ENCODE results near the gene SUMF2. TPM values are rescaled to one million over a fixed set of nuclear protein-coding genes. Genes with fewer than 3 reads are reported as not detected.
"Not testable (repeated sequence)": the region's sequence is repeated elsewhere in the genome, so short reads cannot be mapped to it uniquely, and the experiment has no call there.

SUMF2 gene
- total and polyA plus RNA-seq, 2 donors (not counting 3 experiments of a cell fraction or from before 2014, with no cell fraction given) = 91.3 to 110 TPM

- H3K9me3 ChIP-seq (replicated peaks; ENCODE audit: control insufficient read depth, insufficient read depth, low read length) = no peaks in the 10 kb centered on the region
- no peaks in the 10 kb centered on the region for H3K4me1 ChIP-seq (ENCODE audit: control insufficient read depth, extremely low read depth, insufficient read depth, low read length)
- no peak overlapping the region for H3K27ac ChIP-seq (ENCODE audit: insufficient read depth, low read depth, low read length)
- intact Hi-C loops (cut with micrococcal nuclease) (no loop called here), dilution Hi-C loops (cut with MboI; ENCODE audit: extremely low pct_ligation_motif_present, low sequenced_read_pairs) (no loop called here)
- H4K20me1 ChIP-seq (replicated peaks; ENCODE audit: control insufficient read depth, extremely low read depth, insufficient read depth, low read length) = no peaks in the 10 kb centered on the region
- peaks cover 6% of the 10 kb centered on the region for H3K79me2 ChIP-seq (ENCODE audit: control insufficient read depth, insufficient read depth, low read length)
- no peaks in the 10 kb centered on the region for H3K36me3 ChIP-seq (ENCODE audit: control insufficient read depth in 2 of 2, extremely low read depth in 1 of 2, insufficient read depth in 2 of 2, low read length in 2 of 2)
- no peaks in the 10 kb centered on the region for H3K9me1 ChIP-seq (replicated peaks; ENCODE audit: control insufficient read depth, extremely low read depth, insufficient read depth, low read length)
- H2AFZ ChIP-seq (ENCODE audit: low read depth, low read length) = no peak overlapping the region
- H3K27me3 ChIP-seq (ENCODE audit: control insufficient read depth in 2 of 2, insufficient read depth in 2 of 2, low read length in 2 of 2) = no peaks in the 10 kb centered on the region
- no peak overlapping the region for H3K4me3 ChIP-seq (replicated peaks in 1 of 3; ENCODE audit: insufficient read depth in 1 of 3, low read depth in 1 of 3, low read length in 3 of 3)
- H3K4me2 ChIP-seq (ENCODE audit: insufficient read depth, low read length) = no peak overlapping the region
- DNase-seq (ENCODE audit: low read depth, low spot score) (no peak), FAIRE-seq (no peak)
- BruUV-seq (replicated peaks) = no TSS peak
- H3K9ac ChIP-seq (replicated peaks; ENCODE audit: extremely low read depth, insufficient read depth, low read length) = no peak overlapping the region
- CTCF ChIA-PET = no interaction called here
- POLR2A ChIA-PET = no interaction called here
- TF ChIP-seq MYC (IDR thresholded peaks at IDR 0.05; ENCODE audit: low read depth, low read length) (no peak), GATA2 (IDR thresholded peaks at IDR 0.05; ENCODE audit: insufficient read depth, insufficient read length, low read depth, low read length) (no peak), FOS (IDR thresholded peaks at IDR 0.05; ENCODE audit: borderline replicate concordance, insufficient read depth, low read length) (no peak), POLR2A (IDR thresholded peaks at IDR 0.05; ENCODE audit: low read depth, low read length) (no peak), EZH2 (IDR thresholded peaks at IDR 0.05; ENCODE audit: borderline replicate concordance, low read depth, low read length, severe bottlenecking) (no peak), MAX (IDR thresholded peaks at IDR 0.05; ENCODE audit: insufficient read depth, insufficient read length) (no peak), JUN (IDR thresholded peaks at IDR 0.05; ENCODE audit: borderline replicate concordance, insufficient read depth, insufficient read length, low read depth) (no peak), POLR2AphosphoS5 (IDR thresholded peaks at IDR 0.05; ENCODE audit: insufficient read depth, low read depth, low read length) (no peak)
- TF ChIP-seq, protein P1, sequence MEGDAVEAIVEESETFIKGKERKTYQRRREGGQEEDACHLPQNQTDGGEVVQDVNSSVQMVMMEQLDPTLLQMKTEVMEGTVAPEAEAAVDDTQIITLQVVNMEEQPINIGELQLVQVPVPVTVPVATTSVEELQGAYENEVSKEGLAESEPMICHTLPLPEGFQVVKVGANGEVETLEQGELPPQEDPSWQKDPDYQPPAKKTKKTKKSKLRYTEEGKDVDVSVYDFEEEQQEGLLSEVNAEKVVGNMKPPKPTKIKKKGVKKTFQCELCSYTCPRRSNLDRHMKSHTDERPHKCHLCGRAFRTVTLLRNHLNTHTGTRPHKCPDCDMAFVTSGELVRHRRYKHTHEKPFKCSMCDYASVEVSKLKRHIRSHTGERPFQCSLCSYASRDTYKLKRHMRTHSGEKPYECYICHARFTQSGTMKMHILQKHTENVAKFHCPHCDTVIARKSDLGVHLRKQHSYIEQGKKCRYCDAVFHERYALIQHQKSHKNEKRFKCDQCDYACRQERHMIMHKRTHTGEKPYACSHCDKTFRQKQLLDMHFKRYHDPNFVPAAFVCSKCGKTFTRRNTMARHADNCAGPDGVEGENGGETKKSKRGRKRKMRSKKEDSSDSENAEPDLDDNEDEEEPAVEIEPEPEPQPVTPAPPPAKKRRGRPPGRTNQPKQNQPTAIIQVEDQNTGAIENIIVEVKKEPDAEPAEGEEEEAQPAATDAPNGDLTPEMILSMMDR (IDR thresholded peaks at IDR 0.05; ENCODE audit: extremely low read depth in 1 of 2, insufficient read depth in 1 of 2, low read depth in 1 of 2, low read length in 2 of 2) = no peak
Measured at GRCh38 chr7:56110611-56111010, 46.5 kb downstream of the SUMF2 start.

DNA sequence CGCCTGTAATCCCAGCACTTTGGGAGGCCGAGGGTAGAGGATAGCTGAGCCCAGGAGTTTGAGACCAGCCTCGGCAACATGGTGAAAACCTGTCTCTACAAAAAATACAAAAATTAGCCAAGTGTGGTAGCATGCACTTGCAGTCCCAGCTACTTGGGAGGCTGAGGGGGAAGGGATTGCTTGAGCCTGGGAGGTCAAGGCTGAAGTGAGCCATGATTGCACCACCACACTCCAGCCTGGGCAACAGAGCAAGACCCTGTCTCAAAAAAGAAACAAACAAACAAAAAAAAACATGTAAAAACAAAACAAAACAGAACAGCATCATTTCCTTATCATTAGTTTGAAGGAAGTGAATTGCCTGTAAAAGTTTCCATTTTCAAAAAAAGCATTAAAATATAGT, 48.2 kb downstream of the SUMF2 start:
- H3K4me2 ChIP-seq (ENCODE audit: insufficient read depth, low read length); DNase-seq (ENCODE audit: low read depth, low spot score); H3K9me3 ChIP-seq (replicated peaks; ENCODE audit: control insufficient read depth, insufficient read depth, low read length); H3K9ac ChIP-seq (replicated peaks; ENCODE audit: extremely low read depth, insufficient read depth, low read length); H3K9me1 ChIP-seq (replicated peaks; ENCODE audit: control insufficient read depth, extremely low read depth, insufficient read depth, low read length); POLR2A ChIA-PET; dilution Hi-C loops (cut with MboI; ENCODE audit: extremely low pct_ligation_motif_present, low sequenced_read_pairs); H4K20me1 ChIP-seq (replicated peaks; ENCODE audit: control insufficient read depth, extremely low read depth, insufficient read depth, low read length); H3K27ac ChIP-seq (ENCODE audit: insufficient read depth, low read depth, low read length); CTCF ChIA-PET; H2AFZ ChIP-seq (ENCODE audit: low read depth, low read length); intact Hi-C loops (cut with micrococcal nuclease); H3K27me3 ChIP-seq (ENCODE audit: control insufficient read depth in 2 of 2, insufficient read depth in 2 of 2, low read length in 2 of 2); H3K4me3 ChIP-seq (replicated peaks in 1 of 3; ENCODE audit: insufficient read depth in 1 of 3, low read depth in 1 of 3, low read length in 3 of 3); H3K4me1 ChIP-seq (ENCODE audit: control insufficient read depth, extremely low read depth, insufficient read depth, low read length); FAIRE-seq; H3K79me2 ChIP-seq (ENCODE audit: control insufficient read depth, insufficient read depth, low read length); H3K36me3 ChIP-seq (ENCODE audit: control insufficient read depth in 2 of 2, extremely low read depth in 1 of 2, insufficient read depth in 2 of 2, low read length in 2 of 2); BruUV-seq (replicated peaks): not testable (repeated sequence)
